BE2C (cell line): ENCODE measurements around the gene POLRMT.

Source experiments
- DNase-seq: peaks from one replicate; pipeline ENCODE4 v3.0.0-alpha.2; 2020
- H3K27me3 ChIP-seq: fragments of 250-450 bp; sonication (Bioruptor Pico); 2 replicates; pipeline ENCODE4 v1.5.1; 2020; ENCODE audit warnings: mild to moderate bottlenecking
- H3K36me3 ChIP-seq: fragments of 250-450 bp; sonication (Bioruptor Pico); 2 replicates; pipeline ENCODE4 v1.5.1; 2020; ENCODE audit warnings: mild to moderate bottlenecking
- H3K4me1 ChIP-seq: fragments of 250-450 bp; sonication (Bioruptor Pico); 2 replicates; pipeline ENCODE4 v1.5.1; 2020
- H3K4me3 ChIP-seq: 2 replicates; pipeline ENCODE4 v1.5.1; 2011; ENCODE audit warnings: low read depth, low read length
- H3K9me3 ChIP-seq: fragments of 250-450 bp; sonication (Bioruptor Pico); 2 replicates; pipeline ENCODE4 v1.5.1; 2020
- CTCF ChIP-seq: IDR thresholded peaks from 2 replicates; pipeline ENCODE4 v1.5.1; 2012; ENCODE audit warnings: mild to moderate bottlenecking, low read depth, low read length

POLRMT gene

GRCh38 chr19:611481-611868 is 21.9 kb downstream of the POLRMT start:
- no peak for TF ChIP-seq CTCF

GRCh38 chr19:610801-611480 is 22.4 kb downstream of the POLRMT start:
- peaks cover 21% of the 10 kb centered on the region for H3K36me3 ChIP-seq
- H3K27me3 ChIP-seq: no peaks in the 10 kb centered on the region
- TF ChIP-seq CTCF: no peak
- no peaks in the 10 kb centered on the region for H3K9me3 ChIP-seq
- peak; percentile 86 for DNase-seq
- peak overlapping the region; percentile 37 for H3K4me3 ChIP-seq
- peaks cover 14% of the 10 kb centered on the region for H3K4me1 ChIP-seq

More at GRCh38 chr19:611481-611868, 21.9 kb downstream of the POLRMT start:
- H3K4me1 ChIP-seq: peaks cover 14% of the 10 kb centered on the region
- DNase-seq: no peak
- no peaks in the 10 kb centered on the region for H3K9me3 ChIP-seq
- peaks cover 21% of the 10 kb centered on the region for H3K36me3 ChIP-seq
- no peaks in the 10 kb centered on the region for H3K27me3 ChIP-seq
- peak overlapping the region; percentile 37; the same call in 1 of the 2 replicates for H3K4me3 ChIP-seq

GRCh38 chr19:610071-610800 is 23.1 kb downstream of the POLRMT start:
- Histone ChIP-seq H3K4me1 (peaks cover 14% of the 10 kb centered on the region), H3K4me3 (peak overlapping the region; percentile 25; the same call in 1 of the 2 replicates), H3K27me3 (no peaks in the 10 kb centered on the region), H3K9me3 (no peaks in the 10 kb centered on the region), H3K36me3 (peaks cover 18% of the 10 kb centered on the region)
- no peak for TF ChIP-seq CTCF
- no peak for DNase-seq

- Histone ChIP-seq H3K27me3 (no peaks in the 10 kb centered on the region), H3K4me1 (peaks cover 14% of the 10 kb centered on the region), H3K36me3 (peaks cover 8% of the 10 kb centered on the region), H3K4me3 (no peak overlapping the region), H3K9me3 (no peaks in the 10 kb centered on the region)
- no peak for DNase-seq
- no peak for TF ChIP-seq CTCF
Observed at GRCh38 chr19:609004-609346, 24.4 kb downstream of the POLRMT start.

- no peak for TF ChIP-seq CTCF
- H3K4me1 ChIP-seq: peaks cover 14% of the 10 kb centered on the region
- no peaks in the 10 kb centered on the region for H3K27me3 ChIP-seq
- H3K4me3 ChIP-seq: no peak overlapping the region
- H3K36me3 ChIP-seq: peaks cover 8% of the 10 kb centered on the region
- H3K9me3 ChIP-seq: peaks cover 3% of the 10 kb centered on the region
- DNase-seq: no peak
Observed at GRCh38 chr19:608155-609003, 25.0 kb downstream of the POLRMT start.
